Measurements from ENCODE around the gene RAD51B.

Gene RAD51B

GRCh38 chr14:68389943-68390342, 570.4 kb downstream of the RAD51B start:
- no peaks in the 10 kb centered on the region for H3K27me3 ChIP-seq (ENCODE audit: insufficient read depth, poor library complexity, severe bottlenecking)
- no peak for TF ChIP-seq GABPA (IDR thresholded peaks at IDR 0.05; ENCODE audit: low read depth)
- TF ChIP-seq, protein P1, sequence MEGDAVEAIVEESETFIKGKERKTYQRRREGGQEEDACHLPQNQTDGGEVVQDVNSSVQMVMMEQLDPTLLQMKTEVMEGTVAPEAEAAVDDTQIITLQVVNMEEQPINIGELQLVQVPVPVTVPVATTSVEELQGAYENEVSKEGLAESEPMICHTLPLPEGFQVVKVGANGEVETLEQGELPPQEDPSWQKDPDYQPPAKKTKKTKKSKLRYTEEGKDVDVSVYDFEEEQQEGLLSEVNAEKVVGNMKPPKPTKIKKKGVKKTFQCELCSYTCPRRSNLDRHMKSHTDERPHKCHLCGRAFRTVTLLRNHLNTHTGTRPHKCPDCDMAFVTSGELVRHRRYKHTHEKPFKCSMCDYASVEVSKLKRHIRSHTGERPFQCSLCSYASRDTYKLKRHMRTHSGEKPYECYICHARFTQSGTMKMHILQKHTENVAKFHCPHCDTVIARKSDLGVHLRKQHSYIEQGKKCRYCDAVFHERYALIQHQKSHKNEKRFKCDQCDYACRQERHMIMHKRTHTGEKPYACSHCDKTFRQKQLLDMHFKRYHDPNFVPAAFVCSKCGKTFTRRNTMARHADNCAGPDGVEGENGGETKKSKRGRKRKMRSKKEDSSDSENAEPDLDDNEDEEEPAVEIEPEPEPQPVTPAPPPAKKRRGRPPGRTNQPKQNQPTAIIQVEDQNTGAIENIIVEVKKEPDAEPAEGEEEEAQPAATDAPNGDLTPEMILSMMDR (IDR thresholded peaks at IDR 0.05; ENCODE audit: insufficient read depth, low read length): no peak
- TF ChIP-seq SPI1 (IDR thresholded peaks at IDR 0.05; ENCODE audit: borderline replicate concordance, low read depth): no peak
- TF ChIP-seq, protein P2, sequence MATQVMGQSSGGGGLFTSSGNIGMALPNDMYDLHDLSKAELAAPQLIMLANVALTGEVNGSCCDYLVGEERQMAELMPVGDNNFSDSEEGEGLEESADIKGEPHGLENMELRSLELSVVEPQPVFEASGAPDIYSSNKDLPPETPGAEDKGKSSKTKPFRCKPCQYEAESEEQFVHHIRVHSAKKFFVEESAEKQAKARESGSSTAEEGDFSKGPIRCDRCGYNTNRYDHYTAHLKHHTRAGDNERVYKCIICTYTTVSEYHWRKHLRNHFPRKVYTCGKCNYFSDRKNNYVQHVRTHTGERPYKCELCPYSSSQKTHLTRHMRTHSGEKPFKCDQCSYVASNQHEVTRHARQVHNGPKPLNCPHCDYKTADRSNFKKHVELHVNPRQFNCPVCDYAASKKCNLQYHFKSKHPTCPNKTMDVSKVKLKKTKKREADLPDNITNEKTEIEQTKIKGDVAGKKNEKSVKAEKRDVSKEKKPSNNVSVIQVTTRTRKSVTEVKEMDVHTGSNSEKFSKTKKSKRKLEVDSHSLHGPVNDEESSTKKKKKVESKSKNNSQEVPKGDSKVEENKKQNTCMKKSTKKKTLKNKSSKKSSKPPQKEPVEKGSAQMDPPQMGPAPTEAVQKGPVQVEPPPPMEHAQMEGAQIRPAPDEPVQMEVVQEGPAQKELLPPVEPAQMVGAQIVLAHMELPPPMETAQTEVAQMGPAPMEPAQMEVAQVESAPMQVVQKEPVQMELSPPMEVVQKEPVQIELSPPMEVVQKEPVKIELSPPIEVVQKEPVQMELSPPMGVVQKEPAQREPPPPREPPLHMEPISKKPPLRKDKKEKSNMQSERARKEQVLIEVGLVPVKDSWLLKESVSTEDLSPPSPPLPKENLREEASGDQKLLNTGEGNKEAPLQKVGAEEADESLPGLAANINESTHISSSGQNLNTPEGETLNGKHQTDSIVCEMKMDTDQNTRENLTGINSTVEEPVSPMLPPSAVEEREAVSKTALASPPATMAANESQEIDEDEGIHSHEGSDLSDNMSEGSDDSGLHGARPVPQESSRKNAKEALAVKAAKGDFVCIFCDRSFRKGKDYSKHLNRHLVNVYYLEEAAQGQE (IDR thresholded peaks at IDR 0.05; ENCODE audit: insufficient replicate concordance, low read depth): no peak
- no peak for TF ChIP-seq POLR2AphosphoS5 (IDR thresholded peaks at IDR 0.05; ENCODE audit: low read depth)
- no peak overlapping the region for H3K4me3 ChIP-seq (replicated peaks; ENCODE audit: insufficient read depth, low read length)
- no peak for DNase-seq (ENCODE audit: low read depth in 1 of 2, low spot score in 1 of 2)
- H3K27ac ChIP-seq (replicated peaks): no peak overlapping the region

DNA sequence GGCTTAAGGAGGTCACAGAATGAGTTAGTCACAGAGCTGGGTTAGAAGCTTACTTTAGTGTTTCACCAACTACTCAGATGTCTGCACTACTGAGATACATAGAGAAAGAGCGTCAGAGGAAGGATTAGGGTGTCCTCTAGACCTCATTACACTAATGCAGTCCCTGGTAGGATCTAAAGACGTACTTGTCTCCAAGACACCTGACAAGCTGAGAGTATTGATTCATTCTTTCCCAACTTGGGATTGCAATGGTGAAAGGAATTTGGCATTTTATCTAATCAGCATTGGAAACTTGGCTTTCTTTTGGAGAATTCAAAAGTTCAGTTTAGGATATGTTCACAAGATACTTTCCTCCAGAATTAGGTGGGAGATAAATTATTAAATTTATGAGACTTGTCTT, 571.2 kb downstream of the RAD51B start:
- TF ChIP-seq, protein P2 (IDR thresholded peaks at IDR 0.05; ENCODE audit: insufficient replicate concordance, low read depth): no peak
- TF ChIP-seq GABPA (IDR thresholded peaks at IDR 0.05; ENCODE audit: low read depth): no peak
- TF ChIP-seq, protein P1 (IDR thresholded peaks at IDR 0.05; ENCODE audit: insufficient read depth, low read length): no peak
- no peak for TF ChIP-seq POLR2AphosphoS5 (IDR thresholded peaks at IDR 0.05; ENCODE audit: low read depth)
- TF ChIP-seq SPI1 (IDR thresholded peaks at IDR 0.05; ENCODE audit: borderline replicate concordance, low read depth): no peak
- Histone ChIP-seq H3K4me3 (replicated peaks; ENCODE audit: insufficient read depth, low read length) (no peak overlapping the region), H3K27me3 (ENCODE audit: insufficient read depth, poor library complexity, severe bottlenecking) (no peaks in the 10 kb centered on the region), H3K27ac (replicated peaks) (no peak overlapping the region)
- no peak for DNase-seq (ENCODE audit: low read depth in 1 of 2, low spot score in 1 of 2)

- no peak for DNase-seq (ENCODE audit: low read depth in 1 of 2, low spot score in 1 of 2)
- TF ChIP-seq, protein P2 (IDR thresholded peaks at IDR 0.05; ENCODE audit: insufficient replicate concordance, low read depth): no peak
- TF ChIP-seq GABPA (IDR thresholded peaks at IDR 0.05; ENCODE audit: low read depth) (no peak), SPI1 (IDR thresholded peaks at IDR 0.05; ENCODE audit: borderline replicate concordance, low read depth) (no peak)
- H3K4me3 ChIP-seq (replicated peaks; ENCODE audit: insufficient read depth, low read length): no peak overlapping the region
- no peak overlapping the region for H3K27ac ChIP-seq (replicated peaks)
- H3K27me3 ChIP-seq (ENCODE audit: insufficient read depth, poor library complexity, severe bottlenecking): no peaks in the 10 kb centered on the region
Observed at GRCh38 chr14:68391311-68392014, 571.9 kb downstream of the RAD51B start.

Measured in HL-60 (cell line).